ENCODE data around the gene AGK.

DNA sequence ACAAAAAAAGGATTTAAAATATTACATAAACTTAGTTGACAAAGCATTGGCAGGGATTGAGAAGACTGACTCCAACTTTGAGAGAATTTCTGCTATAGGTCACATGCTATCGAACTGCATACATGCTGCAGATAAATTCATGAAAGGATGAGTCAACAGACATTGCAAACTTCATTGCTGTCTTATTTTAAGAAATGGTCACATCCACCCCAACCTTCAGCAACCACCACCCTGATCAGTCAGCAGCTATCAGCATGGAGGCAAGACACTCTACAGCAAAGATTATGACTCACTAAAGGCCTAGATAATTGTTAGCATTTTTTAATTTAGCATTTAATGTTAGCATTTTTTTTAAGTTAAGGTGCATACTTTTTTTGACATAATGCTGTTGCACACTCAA, 73.6 kb downstream of the AGK start:
- TF ChIP-seq, protein P1, sequence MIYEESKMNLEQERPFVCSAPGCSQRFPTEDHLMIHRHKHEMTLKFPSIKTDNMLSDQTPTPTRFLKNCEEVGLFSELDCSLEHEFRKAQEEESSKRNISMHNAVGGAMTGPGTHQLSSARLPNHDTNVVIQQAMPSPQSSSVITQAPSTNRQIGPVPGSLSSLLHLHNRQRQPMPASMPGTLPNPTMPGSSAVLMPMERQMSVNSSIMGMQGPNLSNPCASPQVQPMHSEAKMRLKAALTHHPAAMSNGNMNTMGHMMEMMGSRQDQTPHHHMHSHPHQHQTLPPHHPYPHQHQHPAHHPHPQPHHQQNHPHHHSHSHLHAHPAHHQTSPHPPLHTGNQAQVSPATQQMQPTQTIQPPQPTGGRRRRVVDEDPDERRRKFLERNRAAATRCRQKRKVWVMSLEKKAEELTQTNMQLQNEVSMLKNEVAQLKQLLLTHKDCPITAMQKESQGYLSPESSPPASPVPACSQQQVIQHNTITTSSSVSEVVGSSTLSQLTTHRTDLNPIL (CRISPR knock-in tag; IDR thresholded peaks at IDR 0.05; ENCODE audit: low read depth), result no peak
- TF ChIP-seq, protein P2, sequence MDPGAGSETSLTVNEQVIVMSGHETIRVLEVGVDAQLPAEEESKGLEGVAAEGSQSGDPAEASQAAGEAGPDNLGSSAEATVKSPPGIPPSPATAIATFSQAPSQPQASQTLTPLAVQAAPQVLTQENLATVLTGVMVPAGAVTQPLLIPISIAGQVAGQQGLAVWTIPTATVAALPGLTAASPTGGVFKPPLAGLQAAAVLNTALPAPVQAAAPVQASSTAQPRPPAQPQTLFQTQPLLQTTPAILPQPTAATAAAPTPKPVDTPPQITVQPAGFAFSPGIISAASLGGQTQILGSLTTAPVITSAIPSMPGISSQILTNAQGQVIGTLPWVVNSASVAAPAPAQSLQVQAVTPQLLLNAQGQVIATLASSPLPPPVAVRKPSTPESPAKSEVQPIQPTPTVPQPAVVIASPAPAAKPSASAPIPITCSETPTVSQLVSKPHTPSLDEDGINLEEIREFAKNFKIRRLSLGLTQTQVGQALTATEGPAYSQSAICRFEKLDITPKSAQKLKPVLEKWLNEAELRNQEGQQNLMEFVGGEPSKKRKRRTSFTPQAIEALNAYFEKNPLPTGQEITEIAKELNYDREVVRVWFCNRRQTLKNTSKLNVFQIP (CRISPR knock-in tag; IDR thresholded peaks at IDR 0.05; ENCODE audit: borderline replicate concordance, low read depth), result no peak
- TF ChIP-seq ARNTL (CRISPR knock-in tag; IDR thresholded peaks at IDR 0.05; ENCODE audit: borderline replicate concordance, low read depth) (no peak), TOX (CRISPR knock-in tag; IDR thresholded peaks at IDR 0.05; ENCODE audit: borderline replicate concordance) (no peak), GLIS3 (CRISPR knock-in tag; IDR thresholded peaks at IDR 0.05) (no peak), ZFP3 (CRISPR knock-in tag; IDR thresholded peaks at IDR 0.05) (no peak), ZNF8 (CRISPR knock-in tag; IDR thresholded peaks at IDR 0.05) (no peak), SNAI2 (CRISPR knock-in tag; IDR thresholded peaks at IDR 0.05) (no peak), BACH2 (CRISPR knock-in tag; IDR thresholded peaks at IDR 0.05; ENCODE audit: borderline replicate concordance) (no peak), RARB (CRISPR knock-in tag; IDR thresholded peaks at IDR 0.05) (no peak), ZNF70 (CRISPR knock-in tag; IDR thresholded peaks at IDR 0.05) (no peak)
- TF ChIP-seq, protein P3, sequence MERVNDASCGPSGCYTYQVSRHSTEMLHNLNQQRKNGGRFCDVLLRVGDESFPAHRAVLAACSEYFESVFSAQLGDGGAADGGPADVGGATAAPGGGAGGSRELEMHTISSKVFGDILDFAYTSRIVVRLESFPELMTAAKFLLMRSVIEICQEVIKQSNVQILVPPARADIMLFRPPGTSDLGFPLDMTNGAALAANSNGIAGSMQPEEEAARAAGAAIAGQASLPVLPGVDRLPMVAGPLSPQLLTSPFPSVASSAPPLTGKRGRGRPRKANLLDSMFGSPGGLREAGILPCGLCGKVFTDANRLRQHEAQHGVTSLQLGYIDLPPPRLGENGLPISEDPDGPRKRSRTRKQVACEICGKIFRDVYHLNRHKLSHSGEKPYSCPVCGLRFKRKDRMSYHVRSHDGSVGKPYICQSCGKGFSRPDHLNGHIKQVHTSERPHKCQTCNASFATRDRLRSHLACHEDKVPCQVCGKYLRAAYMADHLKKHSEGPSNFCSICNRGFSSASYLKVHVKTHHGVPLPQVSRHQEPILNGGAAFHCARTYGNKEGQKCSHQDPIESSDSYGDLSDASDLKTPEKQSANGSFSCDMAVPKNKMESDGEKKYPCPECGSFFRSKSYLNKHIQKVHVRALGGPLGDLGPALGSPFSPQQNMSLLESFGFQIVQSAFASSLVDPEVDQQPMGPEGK (CRISPR knock-in tag; IDR thresholded peaks at IDR 0.05; ENCODE audit: borderline replicate concordance), result no peak

Measured in SK-N-SH treated with all-trans-retinoic acid at 6 μM for 48 hours (cell line).